ENCODE results near the gene DNAH10. TPM values are rescaled to one million over a fixed set of nuclear protein-coding genes. Genes with fewer than 3 reads are reported as not detected.

Gene DNAH10
- polyA plus RNA-seq, 2 of the 4 experiments (the other 2 are of a cell fraction) = 0.14 to 0.39 TPM

GRCh38 chr12:123919980-123920360, 157.9 kb downstream of the DNAH10 start:
- Histone ChIP-seq H3K4me1 (no peaks in the 10 kb centered on the region), H3K27ac (no peak overlapping the region), H3K4me3 (no peak overlapping the region), H3K9me3 (no peaks in the 10 kb centered on the region), H3K4me2 (no peak overlapping the region)
- ChIA-PET POLR2A (no interaction called here), CTCF (interaction anchor here (1.1 kb wide), 1 partner anchor 75 kb away, joined by 3 read pairs; no protein-coding TSS in a partner anchor)
- FAIRE-seq (no peak), ATAC-seq (no peak), DNase-seq (ENCODE audit: low read depth in 1 of 2, low spot score in 1 of 2) (no peak)
- 56% methylated on average over 3 of the region's 3 CpGs for WGBS (ENCODE audit: missing lambda C conversion rate)
- no peak for TF ChIP-seq MAFK (IDR thresholded peaks at IDR 0.05; ENCODE audit: partially characterized antibody)
- no peak for TF ChIP-seq EHMT2 (IDR thresholded peaks at IDR 0.05; ENCODE audit: low read depth)
- no peak for TF ChIP-seq SMC3 (IDR thresholded peaks at IDR 0.05)
- TF ChIP-seq MYC (IDR thresholded peaks at IDR 0.05; ENCODE audit: borderline replicate concordance, low read length) = no peak
- TF ChIP-seq MAZ (IDR thresholded peaks at IDR 0.05; ENCODE audit: borderline replicate concordance, low read depth, low read length) = no peak

- Histone ChIP-seq H3K4me1 (no peaks in the 10 kb centered on the region), H3K9me3 (no peaks in the 10 kb centered on the region), H3K27ac (no peak overlapping the region), H3K4me2 (no peak overlapping the region), H3K4me3 (no peak overlapping the region)
- no peak for TF ChIP-seq FOSB (CRISPR knock-in tag; IDR thresholded peaks at IDR 0.05)
- no peak for TF ChIP-seq TFCP2L1 (CRISPR knock-in tag; IDR thresholded peaks at IDR 0.05)
- TF ChIP-seq CEBPB (IDR thresholded peaks at IDR 0.05) = no peak
- no peak for TF ChIP-seq BHLHE40 (IDR thresholded peaks at IDR 0.05; ENCODE audit: low read depth, low read length)
- no peak for TF ChIP-seq ZC3H11A (IDR thresholded peaks at IDR 0.05)
- no peak for TF ChIP-seq POLR2A (IDR thresholded peaks at IDR 0.05; ENCODE audit: low read length)
- TF ChIP-seq EHMT2 (IDR thresholded peaks at IDR 0.05; ENCODE audit: low read depth) = no peak
- no peak for TF ChIP-seq RCOR1 (IDR thresholded peaks at IDR 0.05; ENCODE audit: low read depth, low read length)
- no peak for TF ChIP-seq SREBF2 (IDR thresholded peaks at IDR 0.05)
- no peak for TF ChIP-seq RARB (CRISPR knock-in tag; IDR thresholded peaks at IDR 0.05)
- ChIA-PET POLR2A (no interaction called here), CTCF (interaction anchor here (1.3 kb wide), 1 partner anchor 18 kb away, joined by 3 read pairs; no protein-coding TSS in a partner anchor)
- ATAC-seq = no peak
- DNase-seq (ENCODE audit: low read depth in 1 of 2, low spot score in 1 of 2) = no peak
- WGBS (ENCODE audit: missing lambda C conversion rate) = 28% methylated on average over 2 of the region's 2 CpGs
- no peak for FAIRE-seq
Observed at GRCh38 chr12:123923038-123923437, 160.9 kb downstream of the DNAH10 start.

- CTCF ChIA-PET = interaction anchor here (0.6 to 1.3 kb wide), 2 partner anchors 11 to 19 kb away, joined by 3 read pairs; no protein-coding TSS in a partner anchor
- DNase-seq (ENCODE audit: low read depth in 1 of 2, low spot score in 1 of 2) (no peak), ATAC-seq (no peak), FAIRE-seq (no peak)
- 65% methylated on average over 7 of the region's 7 CpGs for WGBS (ENCODE audit: missing lambda C conversion rate)
- Histone ChIP-seq H3K27ac (no peak overlapping the region), H3K4me1 (no peaks in the 10 kb centered on the region), H3K4me3 (no peak overlapping the region), H3K9me3 (no peaks in the 10 kb centered on the region), H3K4me2 (no peak overlapping the region)
- no peak for TF ChIP-seq ZNF302 (CRISPR knock-in tag; IDR thresholded peaks at IDR 0.05)
- no peak for TF ChIP-seq EP300 (IDR thresholded peaks at IDR 0.05)
- TF ChIP-seq MAX (IDR thresholded peaks at IDR 0.05) = no peak
- no peak for TF ChIP-seq E2F6 (IDR thresholded peaks at IDR 0.05; ENCODE audit: borderline replicate concordance, low read depth)
- no peak for TF ChIP-seq BCL3 (IDR thresholded peaks at IDR 0.05)
- no peak for TF ChIP-seq HEYL (CRISPR knock-in tag; IDR thresholded peaks at IDR 0.05)
- TF ChIP-seq FOSB (CRISPR knock-in tag; IDR thresholded peaks at IDR 0.05) = no peak
- no peak for TF ChIP-seq JUNB (IDR thresholded peaks at IDR 0.05)
- POLR2A ChIA-PET = no interaction called here
Observed at GRCh38 chr12:123923927-123924326, 161.8 kb downstream of the DNAH10 start.

GRCh38 chr12:123924539-123924938, 162.4 kb downstream of the DNAH10 start:
- H3K4me1 ChIP-seq = no peaks in the 10 kb centered on the region
- H3K4me2 ChIP-seq = no peak overlapping the region
- ATAC-seq (no peak), FAIRE-seq (no peak), DNase-seq (ENCODE audit: low read depth in 1 of 2, low spot score in 1 of 2) (no peak)
- no peak overlapping the region for H3K27ac ChIP-seq
- no peak overlapping the region for H3K4me3 ChIP-seq
- CTCF ChIA-PET = no interaction called here
- H3K9me3 ChIP-seq = no peaks in the 10 kb centered on the region
- POLR2A ChIA-PET = no interaction called here
- WGBS (ENCODE audit: missing lambda C conversion rate) = 48% methylated on average over 4 of the region's 4 CpGs
- no peak for TF ChIP-seq ESRRA (IDR thresholded peaks at IDR 0.05; ENCODE audit: borderline replicate concordance, low read length)
- TF ChIP-seq POLR2AphosphoS2 (conservative IDR thresholded peaks at IDR 0.05; ENCODE audit: low read length) = no peak
- TF ChIP-seq CBX2 (IDR thresholded peaks at IDR 0.05; ENCODE audit: borderline replicate concordance, low read depth) = no peak
- no peak for TF ChIP-seq JUN (IDR thresholded peaks at IDR 0.05)
- TF ChIP-seq CBX8 (IDR thresholded peaks at IDR 0.05) = no peak
- no peak for TF ChIP-seq RCOR1 (IDR thresholded peaks at IDR 0.05; ENCODE audit: low read depth, low read length)
- no peak for TF ChIP-seq MAX (IDR thresholded peaks at IDR 0.05)
- no peak for TF ChIP-seq HEYL (CRISPR knock-in tag; IDR thresholded peaks at IDR 0.05)
- no peak for TF ChIP-seq CHD4 (IDR thresholded peaks at IDR 0.05; ENCODE audit: borderline replicate concordance)
- TF ChIP-seq MYC (IDR thresholded peaks at IDR 0.05; ENCODE audit: borderline replicate concordance, low read length) = no peak
- no peak for TF ChIP-seq POLR2A (IDR thresholded peaks at IDR 0.05; ENCODE audit: low read length)
- no peak for TF ChIP-seq HOXA7 (CRISPR knock-in tag; IDR thresholded peaks at IDR 0.05)
- no peak for TF ChIP-seq USF2 (IDR thresholded peaks at IDR 0.05)
- TF ChIP-seq ELK1 (IDR thresholded peaks at IDR 0.05; ENCODE audit: low read depth, low read length) = no peak
